Dedifferentiated amniotic fluid mesenchymal stem cell (primary cell): ENCODE results near the gene BRME1.

Experiments
- DNase-seq: peaks from one replicate; pipeline ENCODE4 v3.0.0-alpha.2; 2016; ENCODE audit errors: extremely low spot score

The BRME1 gene

GRCh38 chr19:13887517-13887916 lies 18.4 kb downstream of the BRME1 start:
- no peak for DNase-seq

DNA sequence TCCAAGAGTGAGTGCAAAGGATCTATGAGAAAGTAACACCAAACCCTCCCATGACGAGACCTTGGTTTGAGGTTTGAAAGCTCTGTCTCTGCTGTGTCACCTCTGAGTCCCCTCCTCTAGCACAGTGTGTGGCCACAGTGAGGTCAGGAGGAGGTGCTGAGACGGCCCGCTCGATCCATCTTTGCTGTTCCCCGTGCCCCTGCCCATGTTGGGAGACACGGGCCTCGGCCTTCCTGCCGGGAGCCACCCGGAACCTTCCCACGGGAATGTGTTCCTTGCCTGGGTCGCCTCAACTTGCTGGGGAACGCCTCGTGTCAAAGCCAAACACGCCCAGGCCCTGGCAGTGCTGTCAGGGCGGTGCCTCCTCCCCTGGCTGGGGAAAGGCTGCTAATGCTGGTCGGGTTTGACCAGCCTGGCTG lies 18.9 kb downstream of the BRME1 start:
- DNase-seq, result no peak

DNA sequence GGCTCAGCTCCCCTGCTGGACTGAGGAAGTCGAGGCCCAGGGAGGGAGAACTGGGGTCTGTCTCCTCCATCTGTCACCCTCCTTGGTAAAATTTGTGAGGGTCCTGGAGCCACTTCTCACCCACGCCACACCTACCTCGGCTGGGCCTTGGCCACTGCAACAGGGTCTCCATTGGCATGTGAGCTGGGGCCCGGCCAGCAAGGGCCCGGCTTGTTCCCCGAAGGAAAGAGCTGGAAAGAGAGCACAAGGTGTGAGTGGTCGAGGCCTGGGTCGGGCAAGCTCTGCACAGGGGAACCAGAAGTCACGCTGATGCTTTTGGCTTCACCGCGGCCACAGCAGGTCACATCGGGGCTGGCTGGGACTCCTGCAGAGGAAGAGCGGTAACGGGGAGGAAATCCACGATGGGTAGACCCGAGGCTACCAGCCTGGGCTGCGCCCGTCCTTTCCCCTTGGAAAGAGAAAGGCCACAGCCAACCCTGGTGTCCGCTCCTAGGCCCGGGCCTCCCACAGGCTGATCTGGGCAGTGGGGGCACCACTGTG lies 20.0 kb downstream of the BRME1 start:
- DNase-seq, result no peak

GRCh38 chr19:13884726-13885591 lies 21.0 kb downstream of the BRME1 start:
- no peak for DNase-seq

DNA sequence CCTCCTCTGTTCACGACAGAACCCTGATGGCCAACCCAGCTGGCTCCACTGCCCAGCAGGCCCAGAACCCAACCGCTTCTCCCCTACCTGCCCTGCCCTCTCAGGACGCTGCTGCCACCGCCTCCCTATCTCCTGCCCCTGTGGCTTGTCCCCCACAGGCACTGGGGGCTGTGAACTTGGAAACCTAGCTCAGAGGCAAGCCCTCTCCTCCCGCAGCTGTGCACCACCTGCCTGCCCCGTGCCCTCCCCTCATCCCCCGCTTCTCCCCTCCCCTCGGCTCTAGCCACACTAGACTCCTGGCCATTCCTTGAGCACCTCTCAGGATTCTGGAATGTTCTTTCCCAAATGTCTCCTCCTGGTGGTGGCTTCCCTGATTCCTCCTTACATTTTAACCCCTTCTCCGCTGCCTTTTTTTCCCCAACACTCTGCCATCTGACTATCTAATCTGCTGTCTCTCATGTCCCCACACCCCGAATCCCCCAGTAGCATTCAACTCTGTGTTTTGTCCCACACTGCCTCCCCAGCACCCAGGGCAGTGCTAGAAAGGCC lies 22.3 kb downstream of the BRME1 start:
- no peak for DNase-seq

DNA sequence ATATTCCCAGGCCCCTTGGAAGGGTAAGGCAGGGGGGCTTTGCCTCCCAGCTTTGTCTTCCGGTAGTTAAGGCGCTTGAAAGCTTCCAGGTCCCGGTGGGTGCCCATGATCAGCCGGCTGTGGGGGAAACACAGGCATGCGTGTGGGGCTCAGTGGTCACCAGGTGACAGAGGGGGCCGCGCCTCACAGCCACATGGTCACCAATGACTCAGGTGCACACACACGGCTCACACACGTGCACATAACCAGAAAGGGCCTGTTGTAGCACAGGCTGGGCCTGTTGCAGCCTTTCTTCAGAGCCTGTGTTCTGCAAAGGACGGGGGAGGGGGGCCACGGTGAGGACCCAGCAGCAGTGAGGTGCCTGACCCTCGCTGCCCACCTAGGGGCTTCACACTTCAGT lies 23.1 kb downstream of the BRME1 start:
- no peak for DNase-seq

DNA sequence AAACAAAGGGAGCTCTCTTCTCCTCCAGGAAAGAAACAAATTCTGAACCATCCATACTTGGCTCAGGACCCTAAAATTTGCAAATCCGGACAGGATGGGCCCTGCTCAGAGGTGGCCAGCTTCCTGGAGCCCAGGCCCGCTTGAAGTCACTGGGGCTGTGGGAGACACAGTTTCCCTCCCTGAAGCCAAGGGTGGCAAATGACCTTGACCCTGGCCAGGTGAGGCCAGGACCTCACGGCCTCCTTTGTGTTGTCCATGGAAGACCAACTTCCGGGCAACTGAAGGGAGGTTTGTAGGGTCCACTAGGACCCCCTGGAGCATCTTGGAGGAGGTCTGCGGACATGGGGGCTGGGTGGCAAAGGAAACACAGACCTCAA lies 23.5 kb downstream of the BRME1 start:
- no peak for DNase-seq

DNA sequence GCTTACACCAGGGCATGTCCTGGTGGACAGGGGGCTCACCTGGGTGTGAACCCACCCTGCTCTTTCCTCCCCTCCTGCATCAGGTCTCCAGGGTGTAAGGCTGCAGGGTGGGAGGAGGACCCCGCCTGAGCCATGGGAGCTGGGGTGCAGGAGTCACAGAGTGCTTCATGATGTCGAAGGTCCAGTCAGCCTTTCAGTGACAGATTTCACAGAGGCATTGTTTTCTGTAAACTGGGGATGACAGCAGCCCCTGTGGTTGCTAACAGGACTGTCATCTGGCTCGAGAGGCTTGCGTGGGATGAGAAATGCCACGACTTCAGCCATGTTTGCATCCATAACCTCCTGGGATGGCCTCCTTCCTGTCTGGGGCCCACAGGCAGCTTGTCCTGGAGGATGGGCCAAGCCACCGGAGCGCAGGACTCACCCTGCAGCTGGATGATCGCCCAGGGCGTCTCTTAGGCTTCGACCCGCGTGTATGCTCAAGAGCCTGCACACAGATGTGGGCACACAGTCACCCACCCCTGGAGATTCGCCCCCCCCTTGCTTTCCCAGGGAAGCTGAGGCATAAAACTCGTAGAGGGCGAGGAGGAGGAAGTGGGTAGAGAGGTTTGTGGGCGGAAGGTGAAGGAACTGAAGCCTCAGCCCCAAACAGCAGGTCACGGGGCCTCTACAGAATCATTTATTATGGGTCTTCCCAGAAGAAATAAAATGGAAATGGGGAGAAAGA lies 24.1 kb downstream of the BRME1 start:
- DNase-seq, result no peak

GRCh38 chr19:13881251-13881691 lies 24.6 kb downstream of the BRME1 start:
- no peak for DNase-seq

- peak; percentile 95 for DNase-seq
These were observed 25.6 kb downstream of the BRME1 start for GRCh38 chr19:13880059-13881043.

GRCh38 chr19:13877303-13877702 lies 28.6 kb downstream of the BRME1 start:
- DNase-seq, result no peak

- no peak for DNase-seq
These were observed 29.1 kb downstream of the BRME1 start, which contains the start of gene NANOS3 for GRCh38 chr19:13876834-13877233. Gene NANOS3 (plus strand): TSS chr19:13877134. CDS start chr19:13877249, 115 bp downstream.

DNA sequence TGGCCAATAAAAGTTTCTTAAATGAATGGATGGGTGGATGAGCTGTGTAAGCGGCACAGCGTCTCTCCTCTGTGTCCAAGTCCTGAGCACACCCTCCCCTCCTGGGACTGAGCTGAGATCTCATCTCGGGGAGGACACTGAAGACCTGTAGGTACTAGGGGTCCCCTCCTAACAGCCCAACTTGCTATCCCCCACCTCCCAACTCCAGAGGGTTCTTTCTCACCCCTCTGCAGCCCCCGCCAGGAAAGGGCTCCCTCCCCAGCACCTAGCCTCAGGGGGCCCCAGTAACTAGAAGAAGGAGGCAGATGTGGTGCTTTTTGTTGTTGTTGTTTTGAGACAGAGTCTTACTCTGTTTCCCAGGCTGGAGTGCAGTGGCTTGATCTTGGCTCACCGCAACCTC lies 30.1 kb downstream of the BRME1 start:
- no peak for DNase-seq

- no peak for DNase-seq
These were observed 31.9 kb downstream of the BRME1 start for GRCh38 chr19:13873834-13874515.

- no peak for DNase-seq
These were observed 33.1 kb downstream of the BRME1 start for GRCh38 chr19:13872695-13873389.

DNA sequence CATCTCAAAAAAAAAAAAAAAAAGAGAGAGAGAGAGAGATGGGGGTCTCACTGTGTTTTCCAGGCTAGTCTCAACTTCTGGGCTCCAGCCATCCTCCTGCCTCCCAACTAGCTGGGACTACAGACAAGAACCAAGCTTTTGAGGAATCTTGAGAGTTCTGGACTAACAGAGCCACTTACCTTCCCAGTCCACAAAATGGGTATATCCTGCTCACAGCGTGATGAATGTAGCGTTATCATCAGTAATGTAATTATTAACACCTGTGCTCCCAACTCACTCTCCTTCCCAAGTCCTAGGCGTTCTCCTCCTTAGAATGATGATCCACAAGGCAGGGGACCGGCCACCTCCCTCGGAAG lies 33.6 kb downstream of the BRME1 start:
- no peak for DNase-seq

- DNase-seq, result no peak
These were observed 35.0 kb downstream of the BRME1 start for GRCh38 chr19:13870873-13871272.

- DNase-seq, result no peak
These were observed 36.6 kb downstream of the BRME1 start for GRCh38 chr19:13869281-13869680.

DNA sequence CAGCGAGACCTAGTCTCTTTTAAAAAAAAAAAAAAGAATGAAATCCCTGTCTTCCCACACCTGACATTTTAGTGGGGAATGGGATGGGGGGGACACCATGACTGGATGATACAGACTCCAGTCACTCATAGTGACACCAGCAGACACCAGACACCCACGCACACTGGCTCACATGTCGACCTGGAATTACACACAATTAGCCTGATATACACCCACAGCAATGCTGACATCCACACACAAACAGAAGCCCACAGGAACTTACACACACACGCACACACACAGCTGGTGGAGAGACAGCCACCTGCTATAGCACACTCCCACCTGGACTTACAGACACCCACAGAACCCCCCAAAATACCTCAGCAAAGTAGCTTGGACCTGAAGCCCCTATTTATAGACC lies 37.3 kb downstream of the BRME1 start:
- DNase-seq, result no peak

DNA sequence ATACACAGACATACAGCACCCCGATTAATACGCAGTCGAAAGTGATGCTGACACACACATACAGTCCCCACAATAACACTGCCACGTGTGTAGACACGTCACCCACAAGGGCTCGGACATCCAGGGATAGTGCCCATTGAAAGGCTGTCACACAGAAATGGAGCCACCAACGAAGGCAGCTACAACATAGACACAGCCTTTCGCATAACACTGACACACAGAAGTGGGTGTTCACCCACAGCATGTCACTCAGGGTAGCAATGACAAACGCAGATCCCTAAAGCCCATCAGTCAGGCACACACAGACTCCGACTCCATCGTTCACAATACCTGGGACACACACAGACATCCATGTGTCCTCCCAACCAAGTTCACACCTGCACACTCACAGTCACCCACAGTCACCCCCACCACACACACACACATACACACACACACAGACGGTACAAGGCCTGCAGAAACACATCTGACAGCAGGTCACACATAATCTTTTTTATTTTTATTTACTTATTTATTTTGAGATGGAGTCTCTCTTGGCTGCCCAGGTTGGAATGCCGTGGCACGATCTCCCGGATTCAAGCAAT lies 39.4 kb downstream of the BRME1 start:
- no peak for DNase-seq
